T-helper 2 cell treated with Interferon-gamma antibody and Interleukin-4, amounts not matched to agents 5 μg/mL and 100 μg/mL, for 36 hours (primary cell): ENCODE data around the gene TTLL11.

ENCODE experiments used
- DNase-seq: peaks from one replicate; pipeline ENCODE4 v3.0.0; 2021; ENCODE audit warnings: low spot score
- H3K27ac Mint-ChIP-seq: one replicate; pipeline ENCODE4 v1.8.0; 2021; ENCODE audit warnings: mild to moderate bottlenecking, mixed read lengths
- H3K27me3 Mint-ChIP-seq: one replicate; pipeline ENCODE4 v1.8.0; 2021; ENCODE audit warnings: low read depth, mixed read lengths
- H3K36me3 Mint-ChIP-seq: one replicate; pipeline ENCODE4 v1.8.0; 2021; ENCODE audit warnings: low read depth, mixed read lengths
- H3K4me1 Mint-ChIP-seq: one replicate; pipeline ENCODE4 v1.8.0; 2021; ENCODE audit warnings: low read depth, mixed read lengths
- H3K4me3 Mint-ChIP-seq: one replicate; pipeline ENCODE4 v1.8.0; 2022; ENCODE audit warnings: mild to moderate bottlenecking, moderate library complexity, mixed read lengths
- H3K9me3 Mint-ChIP-seq: one replicate; pipeline ENCODE4 v1.8.0; 2021; ENCODE audit warnings: mixed read lengths

The TTLL11 gene

GRCh38 chr9:121858788-121859187, 234.3 kb downstream of the TTLL11 start:
- no peak for DNase-seq
- H3K27me3 Mint-ChIP-seq: no peaks in the 10 kb centered on the region
- no peak overlapping the region for H3K4me3 Mint-ChIP-seq
- H3K36me3 Mint-ChIP-seq: no peaks in the 10 kb centered on the region
- H3K27ac Mint-ChIP-seq: no peak overlapping the region
- no peaks in the 10 kb centered on the region for H3K9me3 Mint-ChIP-seq
- H3K4me1 Mint-ChIP-seq: no peaks in the 10 kb centered on the region

- DNase-seq: no peak
- no peaks in the 10 kb centered on the region for H3K27me3 Mint-ChIP-seq
Observed at GRCh38 chr9:121857928-121858327, 235.2 kb downstream of the TTLL11 start.

GRCh38 chr9:121855476-121855875, 237.6 kb downstream of the TTLL11 start:
- no peak overlapping the region for H3K4me3 Mint-ChIP-seq
- no peaks in the 10 kb centered on the region for H3K27me3 Mint-ChIP-seq
- no peaks in the 10 kb centered on the region for H3K4me1 Mint-ChIP-seq
- no peaks in the 10 kb centered on the region for H3K9me3 Mint-ChIP-seq
- no peak overlapping the region for H3K27ac Mint-ChIP-seq
- no peak for DNase-seq
- H3K36me3 Mint-ChIP-seq: no peaks in the 10 kb centered on the region

More at GRCh38 chr9:121857928-121858327, 235.2 kb downstream of the TTLL11 start:
- Mint-ChIP-seq H3K27ac (no peak overlapping the region), H3K36me3 (no peaks in the 10 kb centered on the region), H3K4me1 (no peaks in the 10 kb centered on the region), H3K4me3 (no peak overlapping the region), H3K9me3 (no peaks in the 10 kb centered on the region)

- H3K27me3 Mint-ChIP-seq: no peaks in the 10 kb centered on the region
- no peaks in the 10 kb centered on the region for H3K9me3 Mint-ChIP-seq
- H3K4me1 Mint-ChIP-seq: no peaks in the 10 kb centered on the region
- H3K27ac Mint-ChIP-seq: no peak overlapping the region
- H3K4me3 Mint-ChIP-seq: no peak overlapping the region
- no peak for DNase-seq
- no peaks in the 10 kb centered on the region for H3K36me3 Mint-ChIP-seq
Observed at GRCh38 chr9:121853617-121854395, 239.3 kb downstream of the TTLL11 start.

GRCh38 chr9:121852651-121853616, 240.2 kb downstream of the TTLL11 start:
- Mint-ChIP-seq H3K36me3 (no peaks in the 10 kb centered on the region), H3K4me3 (no peak overlapping the region), H3K27me3 (no peaks in the 10 kb centered on the region), H3K27ac (no peak overlapping the region), H3K9me3 (no peaks in the 10 kb centered on the region), H3K4me1 (no peaks in the 10 kb centered on the region)
- DNase-seq: no peak

- H3K27me3 Mint-ChIP-seq: no peaks in the 10 kb centered on the region
- no peak for DNase-seq
- no peak overlapping the region for H3K27ac Mint-ChIP-seq
- no peak overlapping the region for H3K4me3 Mint-ChIP-seq
- no peaks in the 10 kb centered on the region for H3K36me3 Mint-ChIP-seq
- no peaks in the 10 kb centered on the region for H3K9me3 Mint-ChIP-seq
- H3K4me1 Mint-ChIP-seq: no peaks in the 10 kb centered on the region
Observed at GRCh38 chr9:121852241-121852640, 240.9 kb downstream of the TTLL11 start.

- Mint-ChIP-seq H3K4me1 (no peaks in the 10 kb centered on the region), H3K36me3 (no peaks in the 10 kb centered on the region), H3K27me3 (no peaks in the 10 kb centered on the region), H3K4me3 (no peak overlapping the region), H3K27ac (no peak overlapping the region), H3K9me3 (no peaks in the 10 kb centered on the region)
- DNase-seq: no peak
Observed at GRCh38 chr9:121851641-121852091, 241.4 kb downstream of the TTLL11 start.

GRCh38 chr9:121850366-121850765, 242.7 kb downstream of the TTLL11 start:
- Mint-ChIP-seq H3K4me3 (no peak overlapping the region), H3K36me3 (no peaks in the 10 kb centered on the region), H3K27me3 (no peaks in the 10 kb centered on the region), H3K4me1 (no peaks in the 10 kb centered on the region), H3K9me3 (no peaks in the 10 kb centered on the region), H3K27ac (no peak overlapping the region)
- no peak for DNase-seq

GRCh38 chr9:121849554-121849953, 243.6 kb downstream of the TTLL11 start:
- Mint-ChIP-seq H3K36me3 (no peaks in the 10 kb centered on the region), H3K4me1 (no peaks in the 10 kb centered on the region), H3K4me3 (no peak overlapping the region), H3K9me3 (no peaks in the 10 kb centered on the region), H3K27me3 (peaks cover 7% of the 10 kb centered on the region), H3K27ac (no peak overlapping the region)
- DNase-seq: no peak

GRCh38 chr9:121844562-121844961, 248.5 kb downstream of the TTLL11 start:
- Mint-ChIP-seq H3K27ac (no peak overlapping the region), H3K4me1 (no peaks in the 10 kb centered on the region)

GRCh38 chr9:121844098-121844497, 249.0 kb downstream of the TTLL11 start:
- H3K9me3 Mint-ChIP-seq: no peaks in the 10 kb centered on the region

More at GRCh38 chr9:121844562-121844961, 248.5 kb downstream of the TTLL11 start:
- no peak for DNase-seq
- Mint-ChIP-seq H3K27me3 (peaks cover 7% of the 10 kb centered on the region), H3K36me3 (no peaks in the 10 kb centered on the region), H3K4me3 (no peak overlapping the region), H3K9me3 (no peaks in the 10 kb centered on the region)

GRCh38 chr9:121842612-121842978, 250.5 kb downstream of the TTLL11 start:
- Mint-ChIP-seq H3K4me1 (no peaks in the 10 kb centered on the region), H3K9me3 (no peaks in the 10 kb centered on the region), H3K4me3 (no peak overlapping the region), H3K27me3 (peaks cover 7% of the 10 kb centered on the region), H3K27ac (no peak overlapping the region), H3K36me3 (no peaks in the 10 kb centered on the region)
- no peak for DNase-seq

More at GRCh38 chr9:121844098-121844497, 249.0 kb downstream of the TTLL11 start:
- H3K27me3 Mint-ChIP-seq: peaks cover 7% of the 10 kb centered on the region
- H3K4me1 Mint-ChIP-seq: no peaks in the 10 kb centered on the region
- no peak overlapping the region for H3K27ac Mint-ChIP-seq
- DNase-seq: no peak
- no peak overlapping the region for H3K4me3 Mint-ChIP-seq
- no peaks in the 10 kb centered on the region for H3K36me3 Mint-ChIP-seq

GRCh38 chr9:121841771-121842611, 251.1 kb downstream of the TTLL11 start:
- H3K9me3 Mint-ChIP-seq: no peaks in the 10 kb centered on the region
- no peak overlapping the region for H3K4me3 Mint-ChIP-seq
- H3K36me3 Mint-ChIP-seq: no peaks in the 10 kb centered on the region
- no peaks in the 10 kb centered on the region for H3K4me1 Mint-ChIP-seq
- peaks cover 7% of the 10 kb centered on the region for H3K27me3 Mint-ChIP-seq
- H3K27ac Mint-ChIP-seq: no peak overlapping the region
- no peak for DNase-seq
